ENCODE data around the gene DDIT3. TPM values are rescaled to one million over a fixed set of nuclear protein-coding genes. Genes with fewer than 3 reads are reported as not detected.

The DDIT3 gene
- total RNA-seq, 1 experiment from 2014 or later, result 14.1 TPM

- Histone ChIP-seq H4K20me1 (ENCODE audit: control insufficient read depth, insufficient read depth, insufficient read length) (no peaks in the 10 kb centered on the region), H4K8ac (replicated peaks; ENCODE audit: insufficient read length, low read depth, low read length) (no peak overlapping the region), H2BK12ac (ENCODE audit: insufficient read length, low read depth, low read length) (no peak overlapping the region), H3K23ac (ENCODE audit: insufficient read length, low read depth, low read length) (no peak overlapping the region), H3K23me2 (ENCODE audit: insufficient read length, low read depth, low read length, poor library complexity, severe bottlenecking) (peaks cover 8% of the 10 kb centered on the region), H2BK120ac (ENCODE audit: low read depth, low read length, poor library complexity, severe bottlenecking) (no peak overlapping the region), H3K56ac (ENCODE audit: insufficient read length, low read depth, low read length) (no peak overlapping the region), H3K27ac (ENCODE audit: insufficient read length, low read depth, low read length) (no peak overlapping the region), H3K27me3 (ENCODE audit: insufficient read depth, low read length) (no peaks in the 10 kb centered on the region), H3K79me2 (ENCODE audit: insufficient read depth, low read length) (peaks cover 3% of the 10 kb centered on the region; the same call in 1 of the 2 replicates), H4K91ac (ENCODE audit: insufficient read length, low read depth, low read length) (no peak overlapping the region), H3K4me1 (ENCODE audit: insufficient read depth, low read length) (0 out of 2 replicates have a peak, but pooled peaks cover under 1% of the 10 kb centered on the region), H3K79me1 (ENCODE audit: insufficient read depth, low read depth, low read length, poor library complexity, severe bottlenecking) (peaks cover 3% of the 10 kb centered on the region), H2BK15ac (ENCODE audit: low read depth, low read length) (no peak overlapping the region), H3K14ac (ENCODE audit: insufficient read depth, low read length) (no peak overlapping the region), H3K18ac (ENCODE audit: insufficient read length, low read depth, low read length) (no peak overlapping the region), H3K9me3 (ENCODE audit: control insufficient read depth, low read depth, low read length) (no peaks in the 10 kb centered on the region), H2BK5ac (ENCODE audit: insufficient read length, low read length) (no peak overlapping the region), H4K5ac (ENCODE audit: insufficient read length, low read depth, low read length) (no peak overlapping the region), H2AK5ac (ENCODE audit: insufficient read length, low read length) (no peak overlapping the region), H2BK20ac (ENCODE audit: low read depth, low read length, poor library complexity, severe bottlenecking) (no peak overlapping the region), H2AFZ (ENCODE audit: low read length) (no peak overlapping the region), H3T11ph (ENCODE audit: low read length) (no peak overlapping the region), H3K4me2 (ENCODE audit: insufficient read depth, insufficient read length, low read length) (no peak overlapping the region), H3K9ac (ENCODE audit: extremely low read depth, insufficient read length, low read length) (no peak overlapping the region), H3K4ac (ENCODE audit: low read depth, low read length) (no peak overlapping the region)
- Mint-ChIP-seq H3K4me3 (no peak overlapping the region), H3K27me3 (ENCODE audit: low read depth) (peaks cover 5% of the 10 kb centered on the region), H3K27ac (no peak overlapping the region), H3K9me3 (no peaks in the 10 kb centered on the region), H3K36me3 (ENCODE audit: insufficient read depth in 1 of 3, low read depth in 3 of 3) (peaks cover 3 to 4% (median 3%) of the 10 kb centered on the region in 3 experiments; a peak in 4 of 7 replicates), H3K4me1 (peaks cover 38 to 47% of the 10 kb centered on the region in 2 experiments)
- no peak for TF ChIP-seq CTCF (conservative IDR thresholded peaks at IDR 0.05)
- no CpG with 5 or more reads among the region's 2 CpGs for WGBS (ENCODE audit: extremely low coverage, insufficient read length, low lambda C conversion rate)
- DNase-seq, result no peak
These were observed 34.1 kb upstream of the DDIT3 start for GRCh38 chr12:57554453-57554852.

Data from H9 (cell line).